NCI-H226 (cell line): ENCODE measurements around the gene NPIPA3.
"Not testable (repeated sequence)": the region's sequence is repeated elsewhere in the genome, so short reads cannot be mapped to it uniquely, and the experiment has no call there.

ENCODE experiments used
- DNase-seq: peaks from one replicate; pipeline ENCODE4 v3.0.0-alpha.2; 2015

NPIPA3 gene

DNA sequence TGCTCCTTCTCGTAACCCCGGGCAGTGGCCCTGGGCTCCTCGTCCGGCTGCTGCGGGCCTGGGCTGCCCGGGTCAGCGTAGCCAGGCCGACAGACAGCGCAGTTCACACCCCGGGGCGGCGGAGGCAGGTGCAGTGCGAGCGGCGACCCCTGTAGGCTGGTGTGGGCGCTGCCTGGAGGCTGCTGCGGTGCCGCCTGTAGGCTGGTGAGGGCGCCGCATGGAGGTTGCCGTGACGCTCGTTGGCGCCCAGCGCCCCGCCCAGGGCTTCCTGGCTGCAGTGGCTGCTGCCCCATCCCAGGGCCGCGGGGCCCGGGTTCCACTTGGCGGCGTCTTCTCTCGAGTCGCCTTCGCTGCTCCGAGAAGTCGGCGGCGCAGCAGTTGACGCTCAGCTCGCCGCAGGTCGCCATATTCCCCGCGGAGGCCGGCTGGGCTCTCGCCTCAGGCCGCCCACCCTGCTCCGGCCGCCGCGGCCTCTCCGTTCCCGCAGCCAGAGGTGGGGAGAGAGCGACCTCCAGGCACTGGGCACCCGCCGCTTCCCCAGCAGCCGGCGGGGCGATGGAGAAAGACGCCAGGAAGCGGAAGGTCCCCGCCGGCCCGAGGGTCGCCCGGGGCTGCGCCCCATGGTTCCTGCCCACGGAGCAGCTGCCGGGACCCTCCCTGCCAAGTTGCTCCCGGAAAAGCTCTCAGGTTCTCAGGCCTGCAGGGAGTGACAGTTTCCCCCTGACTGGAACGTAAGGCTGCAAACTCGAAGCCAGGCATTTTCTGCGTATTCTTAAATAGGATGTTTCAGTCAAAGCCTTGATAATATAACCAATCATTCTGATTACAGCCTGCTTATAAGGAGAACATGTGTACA is 39.3 kb downstream of the NPIPA3 start, which contains the start of gene NPIPA2:
Gene NPIPA2 (plus strand): TSS at position 261 of the 856 bp plus-strand sequence. CDS start 5,533 bp downstream, outside the sequence.
- DNase-seq = not testable (repeated sequence)

DNA sequence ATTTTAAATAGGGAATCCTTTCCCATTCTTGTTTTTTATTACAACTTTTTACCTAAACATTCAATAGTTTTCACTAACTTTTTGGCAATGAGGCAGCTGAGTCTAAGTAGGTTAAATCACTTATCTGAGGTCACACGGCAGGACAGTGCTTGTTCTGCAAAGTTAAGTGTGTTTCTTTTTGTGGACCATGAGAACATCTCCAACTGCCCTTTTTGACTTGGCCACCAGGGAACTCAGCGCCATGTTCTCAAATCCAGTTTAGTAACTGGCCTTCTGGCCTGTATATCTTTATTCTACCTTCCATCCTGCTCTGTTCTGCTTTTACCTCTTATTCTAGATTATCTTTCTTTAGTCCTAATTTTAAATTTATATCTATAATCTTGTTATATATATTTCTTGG is 70.4 kb downstream of the NPIPA3 start:
- DNase-seq = not testable (repeated sequence)

DNA sequence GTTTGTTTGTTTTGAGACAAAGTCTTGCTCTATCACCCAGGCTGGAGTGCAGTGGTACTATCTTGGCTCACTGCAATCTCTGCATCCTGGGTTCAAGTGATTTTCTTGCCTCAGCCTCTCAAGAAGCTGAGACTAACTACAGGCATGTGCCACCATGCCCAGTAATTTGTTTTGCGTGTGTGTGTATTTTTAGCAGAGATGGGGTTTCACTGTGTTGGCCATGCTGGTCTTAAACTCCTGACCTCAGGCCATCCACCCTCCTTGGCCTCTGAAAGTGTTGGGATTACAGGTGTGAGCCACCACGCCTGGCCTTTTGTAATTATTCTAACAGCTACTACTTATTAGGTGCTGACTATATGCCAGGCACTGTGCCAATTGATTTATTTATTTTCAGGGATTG is 72.4 kb downstream of the NPIPA3 start:
- DNase-seq = not testable (repeated sequence)
